HepG2 (cell line): Measurements from ENCODE around the gene AASS. TPM values are rescaled to one million over a fixed set of nuclear protein-coding genes. Genes with fewer than 3 reads are reported as not detected.

Experiments
- ATAC-seq: fragments of 200-7000 bp; cut with Tn5 transposase; 3 replicates; pipeline ENCODE4 v1.9.1; 2020; ENCODE audit warnings: mild to moderate bottlenecking, moderate library complexity
- BruUV-seq: library from RNA; stranded (reverse); fragments of 400-500 nt; replicated peaks from 2 replicates; lab custom pipeline; 2021; lab: Mats Ljungman, UMichigan
- CTCF ChIA-PET: fragments of 300-600 bp; formaldehyde crosslinking; extraction: SDS; loops from one replicate; lab custom pipeline; 2021; ENCODE audit warnings: low total read pairs, inconsistent platforms, low intra/inter-chr PET ratio; lab: Yijun Ruan, JAX
- POLR2A ChIA-PET: fragments of 350-600 bp; sonication (Branson Sonifier 250); formaldehyde crosslinking; loops from one replicate; lab custom pipeline; 2020; ENCODE audit warnings: antibody characterized with exemption, inconsistent platforms; lab: Yijun Ruan, JAX
- DNase-seq: peaks from one replicate; pipeline ENCODE4 v3.0.0-alpha.2; 2015; ENCODE audit warnings: low spot score
- FAIRE-seq: peaks from 3 replicates; lab custom pipeline; 2011; peaks lifted over from hg19 to GRCh38; lab: Jason Lieb, UNC
- H2AFZ ChIP-seq: one replicate; pipeline ENCODE4 v1.6.1; 2011; ENCODE audit warnings: low read length, inconsistent platforms
- H3K27ac ChIP-seq: fragments of 300-600 bp; 3 replicates; pipeline ENCODE4 v1.8.0; 2011; ENCODE audit warnings: mixed run types, mild to moderate bottlenecking, mixed read lengths, low read length, inconsistent platforms; ENCODE audit not compliant: insufficient read depth; ENCODE audit errors: extremely low read length
- H3K27me3 ChIP-seq, 2 experiments: fragments of 200-600 bp in 1 of 2; 2 replicates in 1 of 2; 3 replicates in 1 of 2; pipeline versions ENCODE4 v1.6.0 to v1.8.0; 2011; ENCODE audit warnings: low read length in 2 of 2, mild to moderate bottlenecking in 2 of 2, moderate library complexity in 2 of 2, inconsistent platforms in 1 of 2; ENCODE audit not compliant: insufficient read depth in 2 of 2, control insufficient read depth in 1 of 2
- H3K36me3 ChIP-seq, 2 experiments: fragments of 200-600 bp in 1 of 2; replicated peaks in 1 of 2; 2 replicates in 1 of 2; 3 replicates in 1 of 2; pipeline versions ENCODE4 v1.5.1 to v1.8.0; 2011; ENCODE audit warnings: low read length in 2 of 2, inconsistent platforms in 1 of 2; ENCODE audit not compliant: insufficient read depth in 2 of 2, control insufficient read depth in 1 of 2
- H3K4me1 ChIP-seq: 2 replicates; pipeline ENCODE4 v1.5.1; 2012; ENCODE audit warnings: low read length, inconsistent platforms; ENCODE audit not compliant: insufficient read depth
- H3K4me2 ChIP-seq: 2 replicates; pipeline ENCODE4 v1.6.0; 2011; ENCODE audit warnings: low read depth, low read length, inconsistent platforms
- H3K4me3 ChIP-seq, 3 experiments: fragments of 200-600 bp in 1 of 3; sonication (generic), shearing (Covaris generic) in 1 of 3; replicated peaks in 1 of 3; 2 replicates each; pipeline ENCODE4 v1.5.1; 2011 to 2016; ENCODE audit warnings: low read length in 3 of 3, inconsistent platforms in 2 of 3, low read depth in 2 of 3, mild to moderate bottlenecking in 2 of 3, control low read depth in 1 of 3, mixed read lengths in 1 of 3; ENCODE audit not compliant: insufficient read depth in 1 of 3
- H3K79me2 ChIP-seq: one replicate; pipeline ENCODE4 v1.6.1; 2011; ENCODE audit warnings: low read length, inconsistent platforms; ENCODE audit not compliant: insufficient read depth
- H3K9ac ChIP-seq: 2 replicates; pipeline ENCODE4 v1.6.0; 2011; ENCODE audit warnings: mild to moderate bottlenecking, low read depth, low read length, inconsistent platforms; ENCODE audit not compliant: insufficient read depth
- H3K9me3 ChIP-seq: 2 replicates; pipeline ENCODE4 v1.5.1; 2012; ENCODE audit warnings: mild to moderate bottlenecking, low read length
- H4K20me1 ChIP-seq: 2 replicates; pipeline ENCODE4 v1.6.0; 2011; ENCODE audit warnings: inconsistent platforms, mild to moderate bottlenecking, low read length, moderate library complexity; ENCODE audit not compliant: insufficient read depth
- FOXM1 ChIP-seq: sonication (generic); formaldehyde crosslinking; IDR thresholded peaks from 2 replicates; pipeline ENCODE4 v1.5.0; 2020; ENCODE audit warnings: missing genetic modification reagents
- HNRNPLL ChIP-seq: fragments of 200-400 bp; formaldehyde crosslinking; IDR thresholded peaks from 2 replicates; pipeline ENCODE4 v1.6.1; 2017; ENCODE audit warnings: mild to moderate bottlenecking, low read depth, low read length; ENCODE audit not compliant: poor library complexity, severe bottlenecking
- KDM3A ChIP-seq: IDR thresholded peaks from 2 replicates; pipeline ENCODE4 v1.6.1; 2018; ENCODE audit warnings: low read depth, missing compliant biosample characterization
- RBM22 ChIP-seq: fragments of 200-400 bp; formaldehyde crosslinking; optimal IDR thresholded peaks from 2 replicates; pipeline ENCODE3; 2017; ENCODE audit warnings: mild to moderate bottlenecking, low read length, moderate library complexity
- ZFAT ChIP-seq: sonication (generic); formaldehyde crosslinking; conservative IDR thresholded peaks from 2 replicates; pipeline ENCODE4 v1.8.1; 2023; ENCODE audit warnings: missing genetic modification reagents, inconsistent platforms
- WGBS: methylation state at CpG from one replicate; pipeline ENCODE4 v1.1.6; 2017; ENCODE audit warnings: low lambda C conversion rate; 5-methylcytosine and 5-hydroxymethylcytosine counted together
- in situ Hi-C: cut with HindIII; loops from 2 replicates; pipeline ENCODE4 v1.10.0; 2017; ENCODE audit warnings: low pct_unique_long_range_greater_than_20kb; ENCODE audit not compliant: extremely low pct_ligation_motif_present
- intact Hi-C: fragments of 100-400 bp; cut with micrococcal nuclease; formaldehyde crosslinking; loops from one replicate; pipeline ENCODE4 v1.10.0; 2022; ENCODE audit not compliant: unreplicated experiment
- polyA plus RNA-seq, 8 experiments: library from polyadenylated mRNA; depleted of rRNA in 3 of 8; stranded (reverse) in 7 of 8; unstranded in 1 of 8; fragments of >200 nt; fragmentation: Illumina TruSeq in 4 of 8; extraction: Trizol in 4 of 8; gene quantifications; 2 replicates each; pipeline versions ENCODE4 v1.2.1 to v1.2.3, GENCODE V29; 2011 to 2016; ENCODE audit warnings: low read depth in 4 of 8, missing spikeins in 1 of 8, mixed read lengths in 1 of 8; ENCODE audit not compliant: insufficient read depth in 1 of 8
- total RNA-seq, 5 experiments: library from RNA; depleted of rRNA; stranded (reverse); fragments of >200 nt; fragmentation: Illumina TruSeq; extraction: Trizol; gene quantifications; 2 replicates each; pipeline ENCODE4 v1.2.3, GENCODE V29; 2016; ENCODE audit warnings: low read depth in 1 of 5
- TF ChIP-seq, protein P1 (sequence below): sonication (generic); formaldehyde crosslinking; IDR thresholded peaks from 2 replicates; pipeline ENCODE4 v1.4.0; 2020; ENCODE audit warnings: missing genetic modification reagents
- TF ChIP-seq, protein P2 (sequence below): sonication (generic); formaldehyde crosslinking; IDR thresholded peaks from 2 replicates; pipeline ENCODE4 v1.4.0; 2020; ENCODE audit warnings: mild to moderate bottlenecking, missing genetic modification reagents

AASS gene
- total and polyA plus RNA-seq, 2 of the 13 experiments (the other 11 are each of a cell fraction or from before 2014, with no cell fraction given), result 11.6 to 43.9 TPM

DNA sequence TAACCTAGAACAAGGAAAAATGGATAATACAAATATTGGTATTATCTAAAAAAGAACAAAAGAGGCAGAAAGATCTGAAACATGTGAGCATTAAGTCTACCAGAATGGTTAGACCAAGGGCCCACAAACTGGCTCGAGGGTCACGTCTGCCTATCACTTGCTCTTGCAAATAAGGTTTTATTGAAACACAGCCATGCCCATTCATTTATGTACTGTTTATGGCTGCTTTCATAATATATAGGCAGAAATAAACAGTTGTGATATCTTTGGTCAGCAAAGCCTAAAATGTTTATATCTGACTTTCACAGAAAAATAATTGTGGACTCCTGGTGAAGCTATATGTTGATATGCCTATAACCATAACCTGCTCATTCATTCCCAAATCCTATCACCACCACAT, 71.8 kb downstream of the AASS start:
- DNase-seq (no peak), FAIRE-seq (no peak), ATAC-seq (no peak)
- Histone ChIP-seq H3K36me3 (no peaks in the 10 kb centered on the region), H3K27me3 (no peaks in the 10 kb centered on the region), H3K9ac (no peak overlapping the region), H2AFZ (no peak overlapping the region), H3K79me2 (no peaks in the 10 kb centered on the region), H3K4me3 (no peak overlapping the region), H4K20me1 (no peaks in the 10 kb centered on the region), H3K4me2 (no peak overlapping the region), H3K4me1 (no peaks in the 10 kb centered on the region), H3K27ac (no peak overlapping the region), H3K9me3 (no peaks in the 10 kb centered on the region)
- in situ Hi-C loops, result no loop called here
- TF ChIP-seq, protein P1, sequence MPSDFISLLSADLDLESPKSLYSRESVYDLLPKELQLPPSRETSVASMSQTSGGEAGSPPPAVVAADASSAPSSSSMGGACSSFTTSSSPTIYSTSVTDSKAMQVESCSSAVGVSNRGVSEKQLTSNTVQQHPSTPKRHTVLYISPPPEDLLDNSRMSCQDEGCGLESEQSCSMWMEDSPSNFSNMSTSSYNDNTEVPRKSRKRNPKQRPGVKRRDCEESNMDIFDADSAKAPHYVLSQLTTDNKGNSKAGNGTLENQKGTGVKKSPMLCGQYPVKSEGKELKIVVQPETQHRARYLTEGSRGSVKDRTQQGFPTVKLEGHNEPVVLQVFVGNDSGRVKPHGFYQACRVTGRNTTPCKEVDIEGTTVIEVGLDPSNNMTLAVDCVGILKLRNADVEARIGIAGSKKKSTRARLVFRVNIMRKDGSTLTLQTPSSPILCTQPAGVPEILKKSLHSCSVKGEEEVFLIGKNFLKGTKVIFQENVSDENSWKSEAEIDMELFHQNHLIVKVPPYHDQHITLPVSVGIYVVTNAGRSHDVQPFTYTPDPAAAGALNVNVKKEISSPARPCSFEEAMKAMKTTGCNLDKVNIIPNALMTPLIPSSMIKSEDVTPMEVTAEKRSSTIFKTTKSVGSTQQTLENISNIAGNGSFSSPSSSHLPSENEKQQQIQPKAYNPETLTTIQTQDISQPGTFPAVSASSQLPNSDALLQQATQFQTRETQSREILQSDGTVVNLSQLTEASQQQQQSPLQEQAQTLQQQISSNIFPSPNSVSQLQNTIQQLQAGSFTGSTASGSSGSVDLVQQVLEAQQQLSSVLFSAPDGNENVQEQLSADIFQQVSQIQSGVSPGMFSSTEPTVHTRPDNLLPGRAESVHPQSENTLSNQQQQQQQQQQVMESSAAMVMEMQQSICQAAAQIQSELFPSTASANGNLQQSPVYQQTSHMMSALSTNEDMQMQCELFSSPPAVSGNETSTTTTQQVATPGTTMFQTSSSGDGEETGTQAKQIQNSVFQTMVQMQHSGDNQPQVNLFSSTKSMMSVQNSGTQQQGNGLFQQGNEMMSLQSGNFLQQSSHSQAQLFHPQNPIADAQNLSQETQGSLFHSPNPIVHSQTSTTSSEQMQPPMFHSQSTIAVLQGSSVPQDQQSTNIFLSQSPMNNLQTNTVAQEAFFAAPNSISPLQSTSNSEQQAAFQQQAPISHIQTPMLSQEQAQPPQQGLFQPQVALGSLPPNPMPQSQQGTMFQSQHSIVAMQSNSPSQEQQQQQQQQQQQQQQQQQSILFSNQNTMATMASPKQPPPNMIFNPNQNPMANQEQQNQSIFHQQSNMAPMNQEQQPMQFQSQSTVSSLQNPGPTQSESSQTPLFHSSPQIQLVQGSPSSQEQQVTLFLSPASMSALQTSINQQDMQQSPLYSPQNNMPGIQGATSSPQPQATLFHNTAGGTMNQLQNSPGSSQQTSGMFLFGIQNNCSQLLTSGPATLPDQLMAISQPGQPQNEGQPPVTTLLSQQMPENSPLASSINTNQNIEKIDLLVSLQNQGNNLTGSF (CRISPR knock-in tag), result no peak
- no peak for TF ChIP-seq FOXM1 (CRISPR knock-in tag)
- no peak for TF ChIP-seq ZFAT
- TF ChIP-seq KDM3A (CRISPR knock-in tag), result no peak
- TF ChIP-seq HNRNPLL, result no peak
- TF ChIP-seq, protein P2, sequence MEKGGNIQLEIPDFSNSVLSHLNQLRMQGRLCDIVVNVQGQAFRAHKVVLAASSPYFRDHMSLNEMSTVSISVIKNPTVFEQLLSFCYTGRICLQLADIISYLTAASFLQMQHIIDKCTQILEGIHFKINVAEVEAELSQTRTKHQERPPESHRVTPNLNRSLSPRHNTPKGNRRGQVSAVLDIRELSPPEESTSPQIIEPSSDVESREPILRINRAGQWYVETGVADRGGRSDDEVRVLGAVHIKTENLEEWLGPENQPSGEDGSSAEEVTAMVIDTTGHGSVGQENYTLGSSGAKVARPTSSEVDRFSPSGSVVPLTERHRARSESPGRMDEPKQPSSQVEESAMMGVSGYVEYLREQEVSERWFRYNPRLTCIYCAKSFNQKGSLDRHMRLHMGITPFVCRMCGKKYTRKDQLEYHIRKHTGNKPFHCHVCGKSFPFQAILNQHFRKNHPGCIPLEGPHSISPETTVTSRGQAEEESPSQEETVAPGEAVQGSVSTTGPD (CRISPR knock-in tag), result no peak
- TF ChIP-seq RBM22, result no peak
- ChIA-PET CTCF (no interaction called here), POLR2A (no interaction called here)
- WGBS, result 91% methylated on average over 2 of the region's 2 CpGs
- BruUV-seq, result no TSS peak
- intact Hi-C loops, result no loop called here
